Measurements from ENCODE around the gene LINC01488. TPM values are rescaled to one million over a fixed set of nuclear protein-coding genes. Genes with fewer than 3 reads are reported as not detected.

The LINC01488 gene
- total RNA-seq, 1 donor from 2014 or later = not detected

- Mint-ChIP-seq H3K4me1 (ENCODE audit: low read depth, unreplicated experiment) (peaks cover 2% of the 10 kb centered on the region), H3K27me3 (ENCODE audit: low read depth, unreplicated experiment) (peaks cover 43% of the 10 kb centered on the region), H3K4me3 (ENCODE audit: unreplicated experiment) (no peak overlapping the region), H3K9me3 (ENCODE audit: unreplicated experiment) (peaks cover 11% of the 10 kb centered on the region), H3K36me3 (ENCODE audit: low read depth, unreplicated experiment) (peaks cover 3% of the 10 kb centered on the region), H3K27ac (ENCODE audit: unreplicated experiment) (no peak overlapping the region)
- Histone ChIP-seq H2AFZ (ENCODE audit: low read depth, low read length) (no peak overlapping the region), H3K4me3 (ENCODE audit: insufficient read depth, low read depth, low read length) (no peak overlapping the region), H3K4me2 (ENCODE audit: low read length) (no peak overlapping the region), H3K9ac (ENCODE audit: low read length) (no peak overlapping the region), H3K36me3 (ENCODE audit: insufficient read depth, low read length) (no peaks in the 10 kb centered on the region), H3K4me1 (ENCODE audit: insufficient read depth, low read length) (peaks cover 5% of the 10 kb centered on the region), H3K9me3 (ENCODE audit: insufficient read depth, low read depth, low read length) (no peaks in the 10 kb centered on the region), H3K79me2 (ENCODE audit: insufficient read depth, low read length) (no peaks in the 10 kb centered on the region), H3K27ac (ENCODE audit: low read depth, low read length) (no peak overlapping the region), H3K27me3 (ENCODE audit: insufficient read depth, low read length) (peaks cover 2% of the 10 kb centered on the region), H4K20me1 (ENCODE audit: insufficient read depth, low read length) (no peaks in the 10 kb centered on the region)
- FAIRE-seq (no peak), DNase-seq (ENCODE audit: low read depth) (no peak)
- TF ChIP-seq EZH2 (IDR thresholded peaks at IDR 0.05; ENCODE audit: insufficient read depth, low read length) = no peak
- TF ChIP-seq, protein P1, sequence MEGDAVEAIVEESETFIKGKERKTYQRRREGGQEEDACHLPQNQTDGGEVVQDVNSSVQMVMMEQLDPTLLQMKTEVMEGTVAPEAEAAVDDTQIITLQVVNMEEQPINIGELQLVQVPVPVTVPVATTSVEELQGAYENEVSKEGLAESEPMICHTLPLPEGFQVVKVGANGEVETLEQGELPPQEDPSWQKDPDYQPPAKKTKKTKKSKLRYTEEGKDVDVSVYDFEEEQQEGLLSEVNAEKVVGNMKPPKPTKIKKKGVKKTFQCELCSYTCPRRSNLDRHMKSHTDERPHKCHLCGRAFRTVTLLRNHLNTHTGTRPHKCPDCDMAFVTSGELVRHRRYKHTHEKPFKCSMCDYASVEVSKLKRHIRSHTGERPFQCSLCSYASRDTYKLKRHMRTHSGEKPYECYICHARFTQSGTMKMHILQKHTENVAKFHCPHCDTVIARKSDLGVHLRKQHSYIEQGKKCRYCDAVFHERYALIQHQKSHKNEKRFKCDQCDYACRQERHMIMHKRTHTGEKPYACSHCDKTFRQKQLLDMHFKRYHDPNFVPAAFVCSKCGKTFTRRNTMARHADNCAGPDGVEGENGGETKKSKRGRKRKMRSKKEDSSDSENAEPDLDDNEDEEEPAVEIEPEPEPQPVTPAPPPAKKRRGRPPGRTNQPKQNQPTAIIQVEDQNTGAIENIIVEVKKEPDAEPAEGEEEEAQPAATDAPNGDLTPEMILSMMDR (IDR thresholded peaks at IDR 0.05; ENCODE audit: insufficient read depth, low read depth, low read length) = no peak
Observed at GRCh38 chr11:69501891-69502860, 20.7 kb downstream of the LINC01488 start.

GRCh38 chr11:69504127-69504526, 22.7 kb downstream of the LINC01488 start:
- H3K27me3 ChIP-seq (ENCODE audit: insufficient read depth, low read length) = peaks cover 2% of the 10 kb centered on the region
- TF ChIP-seq, protein P1 (IDR thresholded peaks at IDR 0.05; ENCODE audit: insufficient read depth, low read depth, low read length) = no peak
- TF ChIP-seq EZH2 (IDR thresholded peaks at IDR 0.05; ENCODE audit: insufficient read depth, low read length) = no peak
- no peak overlapping the region for H2AFZ ChIP-seq (ENCODE audit: low read depth, low read length)
- no peak overlapping the region for H3K9ac ChIP-seq (ENCODE audit: low read length)
- no peak overlapping the region for H3K4me2 ChIP-seq (ENCODE audit: low read length)
- no peak overlapping the region for H3K4me3 ChIP-seq (ENCODE audit: insufficient read depth, low read depth, low read length)
- no peak for DNase-seq (ENCODE audit: low read depth)
- H4K20me1 ChIP-seq (ENCODE audit: insufficient read depth, low read length) = no peaks in the 10 kb centered on the region
- Mint-ChIP-seq H3K36me3 (ENCODE audit: low read depth, unreplicated experiment) (peaks cover 3% of the 10 kb centered on the region), H3K9me3 (ENCODE audit: unreplicated experiment) (peaks cover 11% of the 10 kb centered on the region), H3K27me3 (ENCODE audit: low read depth, unreplicated experiment) (peaks cover 40% of the 10 kb centered on the region), H3K27ac (ENCODE audit: unreplicated experiment) (no peak overlapping the region), H3K4me3 (ENCODE audit: unreplicated experiment) (no peak overlapping the region), H3K4me1 (ENCODE audit: low read depth, unreplicated experiment) (no peaks in the 10 kb centered on the region)
- no peak for FAIRE-seq
- no peaks in the 10 kb centered on the region for H3K79me2 ChIP-seq (ENCODE audit: insufficient read depth, low read length)
- H3K4me1 ChIP-seq (ENCODE audit: insufficient read depth, low read length) = peaks cover 2% of the 10 kb centered on the region
- no peaks in the 10 kb centered on the region for H3K36me3 ChIP-seq (ENCODE audit: insufficient read depth, low read length)
- no peaks in the 10 kb centered on the region for H3K9me3 ChIP-seq (ENCODE audit: insufficient read depth, low read depth, low read length)
- H3K27ac ChIP-seq (ENCODE audit: low read depth, low read length) = no peak overlapping the region
